Keratinocyte (primary cell): ENCODE data around the gene AEN. TPM values are rescaled to one million over a fixed set of nuclear protein-coding genes. Genes with fewer than 3 reads are reported as not detected.

Source experiments
- DNase-seq: peaks from one replicate; pipeline ENCODE4 v3.0.0-alpha.2; 2011; ENCODE audit warnings: low read depth, missing footprints, low spot score
- FAIRE-seq: peaks from 2 replicates; lab custom pipeline; 2011; peaks lifted over from hg19 to GRCh38; lab: Jason Lieb, UNC
- H2AFZ ChIP-seq: 2 replicates; pipeline ENCODE4 v1.6.0; 2012; ENCODE audit warnings: low read length, control low read depth, inconsistent platforms; ENCODE audit not compliant: control insufficient read depth
- H3K27ac ChIP-seq: 2 replicates; pipeline ENCODE4 v1.5.1; 2011; ENCODE audit warnings: low read length; ENCODE audit not compliant: control insufficient read depth, insufficient read depth
- H3K27me3 ChIP-seq: 3 replicates; pipeline ENCODE4 v1.6.0; 2011; ENCODE audit warnings: low read length; ENCODE audit not compliant: control insufficient read depth, insufficient read depth; ENCODE audit errors: extremely low read depth
- H3K36me3 ChIP-seq, 2 experiments: 2 replicates in 1 of 2; 3 replicates in 1 of 2; pipeline ENCODE4 v1.5.1; 2011; ENCODE audit warnings: low read length in 2 of 2, mild to moderate bottlenecking in 1 of 2; ENCODE audit not compliant: control insufficient read depth in 2 of 2, insufficient read depth in 2 of 2; ENCODE audit errors: extremely low read depth in 1 of 2
- H3K4me1 ChIP-seq: 3 replicates; pipeline ENCODE4 v1.5.1; 2011; ENCODE audit warnings: low read length; ENCODE audit not compliant: control insufficient read depth, insufficient read depth; ENCODE audit errors: extremely low read depth
- H3K4me2 ChIP-seq: 3 replicates; pipeline ENCODE4 v1.6.0; 2011; ENCODE audit warnings: low read depth, low read length; ENCODE audit not compliant: control insufficient read depth, insufficient read depth; ENCODE audit errors: extremely low read depth
- H3K4me3 ChIP-seq, 3 experiments: fragments of 200-600 bp in 1 of 3; sonication (generic) in 1 of 3; 2 replicates in 2 of 3; 3 replicates in 1 of 3; pipeline ENCODE4 v1.5.1; 2011 to 2016; ENCODE audit warnings: low read length in 3 of 3, mild to moderate bottlenecking in 3 of 3, control low read depth in 2 of 3, inconsistent platforms in 1 of 3, low read depth in 1 of 3, mixed read lengths in 1 of 3, mixed run types in 1 of 3, moderate library complexity in 1 of 3; ENCODE audit not compliant: control insufficient read depth in 2 of 3, insufficient read depth in 2 of 3; ENCODE audit errors: extremely low read depth in 1 of 3
- H3K79me2 ChIP-seq: 2 replicates; pipeline ENCODE4 v1.6.0; 2012; ENCODE audit warnings: low read length; ENCODE audit not compliant: control insufficient read depth, insufficient read depth
- H3K9ac ChIP-seq: 3 replicates; pipeline ENCODE4 v1.6.0; 2011; ENCODE audit warnings: low read length; ENCODE audit not compliant: control insufficient read depth, insufficient read depth; ENCODE audit errors: extremely low read depth
- H3K9me1 ChIP-seq: 3 replicates; pipeline ENCODE4 v1.6.0; 2011; ENCODE audit warnings: low read length; ENCODE audit not compliant: control insufficient read depth, insufficient read depth; ENCODE audit errors: extremely low read depth
- H3K9me3 ChIP-seq: 2 replicates; pipeline ENCODE4 v1.5.1; 2012; ENCODE audit warnings: low read depth, low read length; ENCODE audit not compliant: control insufficient read depth
- H4K20me1 ChIP-seq: 3 replicates; pipeline ENCODE4 v1.6.0; 2011; ENCODE audit warnings: low read length; ENCODE audit not compliant: control insufficient read depth, insufficient read depth; ENCODE audit errors: extremely low read depth
- CTCF ChIP-seq, 3 experiments: IDR thresholded peaks in 1 of 3; conservative IDR thresholded peaks in 1 of 3; optimal IDR thresholded peaks in 1 of 3; 2 replicates in 2 of 3; 3 replicates in 1 of 3; pipeline versions ENCODE3 to v1.5.1; 2011; ENCODE audit warnings: low read length in 3 of 3, mild to moderate bottlenecking in 3 of 3, moderate library complexity in 2 of 3, control low read depth in 1 of 3, inconsistent platforms in 1 of 3; ENCODE audit not compliant: insufficient read depth in 2 of 3; ENCODE audit errors: extremely low read depth in 1 of 3
- EZH2 ChIP-seq: IDR thresholded peaks from one replicate; pipeline ENCODE4 v1.6.1; 2012; ENCODE audit warnings: inconsistent platforms, mild to moderate bottlenecking, low read length, moderate library complexity
- dilution Hi-C: fragments of 300-500 bp; cut with MboI; formaldehyde crosslinking; loops from one replicate; pipeline ENCODE4 v1.7.0; 2020; ENCODE audit warnings: low sequenced_read_pairs; ENCODE audit not compliant: extremely low pct_ligation_motif_present
- polyA plus RNA-seq, 5 experiments: library from polyadenylated mRNA; depleted of rRNA in 3 of 5; stranded (reverse) in 3 of 5; stranded (forward) in 1 of 5; unstranded in 1 of 5; fragments of >200 nt; gene quantifications; 1 replicate in 1 of 5; 2 replicates in 3 of 5; 3 replicates in 1 of 5; pipeline versions ENCODE4 v1.2.1 to v1.2.3, GENCODE V29; 2011 to 2012; ENCODE audit warnings: missing spikeins in 2 of 5, low read depth in 1 of 5, low replicate concordance in 1 of 5

Gene AEN
- polyA plus RNA-seq, 1 donor (not counting 4 experiments of a cell fraction or from before 2014, with no cell fraction given): 27.5 TPM

GRCh38 chr15:88651136-88651732, 30.1 kb downstream of the AEN start:
- Histone ChIP-seq H3K9me1 (no peaks in the 10 kb centered on the region), H3K4me3 (no peak overlapping the region), H3K27me3 (no peaks in the 10 kb centered on the region), H4K20me1 (no peaks in the 10 kb centered on the region), H3K4me2 (no peak overlapping the region), H3K4me1 (peaks cover 42% of the 10 kb centered on the region), H3K79me2 (no peaks in the 10 kb centered on the region), H3K9ac (no peak overlapping the region), H3K9me3 (no peaks in the 10 kb centered on the region), H2AFZ (no peak overlapping the region), H3K36me3 (no peaks in the 10 kb centered on the region), H3K27ac (no peak overlapping the region)
- dilution Hi-C loops: no loop called here
- no peak for DNase-seq
- TF ChIP-seq CTCF (optimal IDR thresholded peaks at IDR 0.05 in 1 of 3, IDR thresholded peaks at IDR 0.05 in 1 of 3, conservative IDR thresholded peaks at IDR 0.05 in 1 of 3; ENCODE audit: extremely low read depth in 1 of 3, insufficient read depth in 2 of 3, low read length in 3 of 3): no peak
- TF ChIP-seq EZH2: no peak
- FAIRE-seq: peak; percentile 67

GRCh38 chr15:88651971-88652370, 30.8 kb downstream of the AEN start:
- Histone ChIP-seq H3K27me3 (no peaks in the 10 kb centered on the region), H3K9me3 (no peaks in the 10 kb centered on the region), H2AFZ (no peak overlapping the region), H4K20me1 (no peaks in the 10 kb centered on the region), H3K9me1 (no peaks in the 10 kb centered on the region), H3K27ac (no peak overlapping the region), H3K4me3 (no peak overlapping the region), H3K4me2 (no peak overlapping the region), H3K9ac (no peak overlapping the region), H3K79me2 (no peaks in the 10 kb centered on the region), H3K36me3 (no peaks in the 10 kb centered on the region), H3K4me1 (peaks cover 42% of the 10 kb centered on the region)
- dilution Hi-C loops: no loop called here
- TF ChIP-seq CTCF (optimal IDR thresholded peaks at IDR 0.05 in 1 of 3, IDR thresholded peaks at IDR 0.05 in 1 of 3, conservative IDR thresholded peaks at IDR 0.05 in 1 of 3; ENCODE audit: extremely low read depth in 1 of 3, insufficient read depth in 2 of 3, low read length in 3 of 3): no peak
- no peak for TF ChIP-seq EZH2
- FAIRE-seq (no peak), DNase-seq (no peak)
